MM.1S (cell line): ENCODE measurements around the gene GREB1.

Experiments
- CTCF ChIP-seq: fragments of 300-600 bp; sonication (generic); IDR thresholded peaks from 2 replicates; pipeline ENCODE4 v1.5.1; 2016; ENCODE audit warnings: antibody characterized with exemption, low read length, mixed read lengths
- EZH2 ChIP-seq: fragments of 300-600 bp; sonication (generic); optimal IDR thresholded peaks from 2 replicates; pipeline ENCODE3; 2017; ENCODE audit warnings: low read depth, mild to moderate bottlenecking, antibody characterized with exemption, low read length, mixed read lengths

GRCh38 chr2:11637546-11637945, 103.7 kb downstream of the GREB1 start:
- TF ChIP-seq CTCF, result no peak
- no peak for TF ChIP-seq EZH2
